Measurements from ENCODE around the gene NEB.
"Not testable (repeated sequence)": the region's sequence is repeated elsewhere in the genome, so short reads cannot be mapped to it uniquely, and the experiment has no call there.

Gene NEB

DNA sequence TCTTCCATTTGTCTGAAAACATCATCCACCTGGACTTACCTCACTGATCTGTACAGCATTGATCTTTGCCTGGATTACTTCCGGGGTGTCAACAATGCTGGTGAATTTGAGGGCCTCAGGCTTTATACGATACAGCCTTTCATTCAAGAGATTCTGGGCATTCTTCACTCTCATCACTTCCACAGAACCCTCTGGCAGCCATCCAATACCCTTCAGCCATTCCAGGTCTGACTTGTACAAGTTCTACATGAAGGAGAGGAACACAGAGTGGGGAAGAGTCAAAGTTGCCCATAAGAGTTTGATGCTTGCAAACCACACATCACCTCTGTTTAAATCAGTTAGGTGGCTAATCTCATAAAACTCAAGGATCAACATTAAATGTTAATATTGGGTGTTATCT is 130.7 kb downstream of the NEB start:
- not testable (repeated sequence) for DNase-seq

DNA sequence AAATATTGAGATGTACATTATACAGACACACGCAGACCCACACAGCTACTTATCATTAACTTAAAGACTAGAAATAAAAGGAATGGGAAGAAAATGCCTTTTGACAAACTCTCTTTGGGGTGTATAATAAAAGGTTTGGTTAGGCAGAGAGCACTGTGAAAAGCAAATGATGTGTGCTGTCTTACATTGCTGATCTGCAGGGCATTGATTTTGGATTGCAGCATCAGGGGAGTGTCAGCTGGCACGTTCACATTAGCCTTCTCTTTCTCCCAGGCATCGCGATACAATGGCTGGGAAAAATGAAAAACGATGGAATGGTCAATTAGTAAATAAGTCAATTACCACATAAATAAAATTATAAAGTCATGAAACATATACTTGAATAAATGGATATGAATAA is 131.9 kb downstream of the NEB start:
- DNase-seq = not testable (repeated sequence)

DNA sequence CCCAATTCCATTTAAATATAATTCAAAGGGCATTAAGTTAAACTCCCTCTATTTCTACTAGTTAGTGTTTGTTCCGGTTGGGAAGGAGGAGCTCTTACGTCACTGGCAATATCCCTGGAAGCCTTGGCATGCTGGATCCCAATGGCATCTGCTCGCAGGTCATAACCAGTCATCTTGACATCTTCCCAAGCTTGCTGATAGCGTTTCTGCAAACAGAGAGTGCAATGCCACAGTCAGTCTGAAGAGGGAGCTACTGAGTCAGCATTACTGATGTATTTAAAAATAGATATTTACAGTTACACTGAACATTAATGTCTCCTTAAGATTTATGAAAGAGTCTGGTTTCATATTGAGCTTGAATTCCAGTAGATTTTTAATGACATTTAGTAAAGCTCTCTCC is 132.5 kb downstream of the NEB start:
- DNase-seq = not testable (repeated sequence)

DNA sequence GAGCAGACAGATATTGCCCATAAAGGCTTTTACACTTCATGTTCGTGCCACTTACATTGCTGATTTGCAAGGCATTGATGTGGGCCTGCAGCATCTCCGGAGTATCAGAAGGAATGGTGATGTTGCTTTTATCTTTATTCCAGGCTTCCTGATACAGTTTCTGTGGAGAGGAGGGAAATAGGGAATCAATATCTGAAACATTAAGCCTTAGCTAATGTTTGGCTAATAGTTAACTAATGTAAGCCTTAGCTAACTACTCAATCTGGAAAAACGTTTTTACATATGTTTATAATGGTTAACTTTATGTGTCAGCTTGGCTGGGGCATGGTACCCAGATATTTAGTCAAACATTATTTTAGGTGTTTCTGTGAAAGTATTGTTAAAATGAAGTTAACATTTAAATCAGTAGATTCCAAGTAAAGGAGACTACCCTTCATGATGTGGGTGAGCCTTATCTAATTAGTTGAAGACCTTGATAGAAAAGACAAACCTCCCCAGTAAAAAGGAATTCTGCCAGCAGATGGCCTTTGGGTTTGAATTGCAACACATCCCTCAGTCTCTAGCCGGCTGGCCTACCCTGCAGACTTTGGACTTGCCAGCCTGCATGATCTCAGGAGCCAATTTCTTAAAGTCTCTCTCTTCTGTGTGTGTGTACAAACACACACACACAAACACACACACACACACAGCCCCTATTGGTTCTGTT is 137.2 kb downstream of the NEB start:
- not testable (repeated sequence) for DNase-seq

DNA sequence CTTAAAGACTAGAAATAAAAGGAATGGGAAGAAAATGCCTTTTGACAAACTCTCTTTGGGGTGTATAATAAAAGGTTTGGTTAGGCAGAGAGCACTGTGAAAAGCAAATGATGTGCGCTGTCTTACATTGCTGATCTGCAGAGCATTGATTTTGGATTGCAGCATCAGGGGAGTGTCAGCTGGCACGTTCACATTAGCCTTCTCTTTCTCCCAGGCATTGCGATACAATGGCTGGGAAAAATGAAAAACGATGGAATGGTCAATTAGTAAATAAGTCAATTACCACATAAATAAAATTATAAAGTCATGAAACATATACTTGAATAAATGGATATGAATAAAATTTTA is 142.4 kb downstream of the NEB start:
- not testable (repeated sequence) for DNase-seq

DNA sequence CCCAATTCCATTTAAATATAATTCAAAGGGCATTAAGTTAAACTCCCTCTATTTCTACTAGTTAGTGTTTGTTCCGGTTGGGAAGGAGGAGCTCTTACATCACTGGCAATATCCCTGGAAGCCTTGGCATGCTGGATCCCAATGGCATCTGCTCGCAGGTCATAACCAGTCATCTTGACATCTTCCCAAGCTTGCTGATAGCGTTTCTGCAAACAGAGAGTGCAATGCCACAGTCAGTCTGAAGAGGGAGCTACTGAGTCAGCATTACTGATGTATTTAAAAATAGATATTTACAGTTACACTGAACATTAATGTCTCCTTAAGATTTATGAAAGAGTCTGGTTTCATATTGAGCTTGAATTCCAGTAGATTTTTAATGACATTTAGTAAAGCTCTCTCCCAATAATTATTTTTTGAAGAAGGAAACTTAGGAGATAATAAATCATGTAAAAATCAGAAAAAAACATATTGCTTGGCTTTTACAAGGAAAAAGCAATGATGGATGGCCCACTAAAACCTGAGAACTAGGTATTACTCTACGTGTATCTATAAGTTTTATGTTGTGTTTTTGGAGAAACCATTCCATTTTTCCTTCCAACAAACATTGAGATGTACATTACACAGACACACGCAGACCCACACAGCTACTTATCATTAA is 142.9 kb downstream of the NEB start:
- not testable (repeated sequence) for DNase-seq

DNA sequence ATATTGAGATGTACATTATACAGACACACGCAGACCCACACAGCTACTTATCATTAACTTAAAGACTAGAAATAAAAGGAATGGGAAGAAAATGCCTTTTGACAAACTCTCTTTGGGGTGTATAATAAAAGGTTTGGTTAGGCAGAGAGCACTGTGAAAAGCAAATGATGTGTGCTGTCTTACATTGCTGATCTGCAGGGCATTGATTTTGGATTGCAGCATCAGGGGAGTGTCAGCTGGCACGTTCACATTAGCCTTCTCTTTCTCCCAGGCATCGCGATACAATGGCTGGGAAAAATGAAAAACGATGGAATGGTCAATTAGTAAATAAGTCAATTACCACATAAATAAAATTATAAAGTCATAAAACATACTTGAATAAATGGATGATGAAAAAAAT is 153.0 kb downstream of the NEB start:
- DNase-seq = not testable (repeated sequence)

DNA sequence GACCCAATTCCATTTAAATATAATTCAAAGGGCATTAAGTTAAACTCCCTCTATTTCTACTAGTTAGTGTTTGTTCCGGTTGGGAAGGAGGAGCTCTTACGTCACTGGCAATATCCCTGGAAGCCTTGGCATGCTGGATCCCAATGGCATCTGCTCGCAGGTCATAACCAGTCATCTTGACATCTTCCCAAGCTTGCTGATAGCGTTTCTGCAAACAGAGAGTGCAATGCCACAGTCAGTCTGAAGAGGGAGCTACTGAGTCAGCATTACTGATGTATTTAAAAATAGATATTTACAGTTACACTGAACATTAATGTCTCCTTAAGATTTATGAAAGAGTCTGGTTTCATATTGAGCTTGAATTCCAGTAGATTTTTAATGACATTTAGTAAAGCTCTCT is 153.6 kb downstream of the NEB start:
- not testable (repeated sequence) for DNase-seq

DNA sequence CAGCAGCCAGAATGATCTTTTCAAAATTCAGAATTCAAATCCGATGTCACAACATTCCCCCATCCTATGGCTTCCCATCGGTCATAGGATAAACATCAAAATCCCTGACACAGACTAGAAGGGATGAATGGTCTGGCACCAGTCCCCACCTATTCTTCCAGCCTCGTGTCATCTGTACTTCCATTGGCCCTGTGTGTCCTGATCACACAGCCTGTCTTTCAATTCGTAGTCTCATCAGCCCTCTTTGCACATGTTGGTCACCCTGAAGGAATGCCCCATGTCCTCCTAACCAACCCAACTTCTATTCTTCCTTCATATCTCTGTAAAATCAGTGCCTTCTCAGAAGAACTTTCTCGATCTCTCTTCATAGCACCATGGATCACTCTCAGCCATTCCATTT is 157.2 kb downstream of the NEB start:
- DNase-seq = no peak

DNA sequence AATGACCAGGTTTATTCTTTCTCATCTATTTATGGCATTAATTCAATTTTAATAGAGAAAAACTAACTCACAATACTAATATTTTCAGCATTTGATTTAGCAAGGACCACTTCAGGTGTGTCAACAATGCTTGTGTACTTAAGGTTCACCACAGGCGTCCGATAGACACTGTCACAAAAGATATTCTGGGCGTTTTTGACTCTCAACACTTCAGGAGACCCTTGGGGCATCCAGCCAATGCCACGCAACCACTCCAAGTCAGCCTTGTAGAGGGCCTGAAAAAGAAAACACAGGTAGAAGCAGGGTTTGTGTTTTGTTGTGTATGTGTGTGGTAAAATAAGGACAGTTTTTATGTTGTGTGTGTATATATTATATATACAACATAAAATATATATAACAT is 158.2 kb downstream of the NEB start:
- DNase-seq = no peak

DNA sequence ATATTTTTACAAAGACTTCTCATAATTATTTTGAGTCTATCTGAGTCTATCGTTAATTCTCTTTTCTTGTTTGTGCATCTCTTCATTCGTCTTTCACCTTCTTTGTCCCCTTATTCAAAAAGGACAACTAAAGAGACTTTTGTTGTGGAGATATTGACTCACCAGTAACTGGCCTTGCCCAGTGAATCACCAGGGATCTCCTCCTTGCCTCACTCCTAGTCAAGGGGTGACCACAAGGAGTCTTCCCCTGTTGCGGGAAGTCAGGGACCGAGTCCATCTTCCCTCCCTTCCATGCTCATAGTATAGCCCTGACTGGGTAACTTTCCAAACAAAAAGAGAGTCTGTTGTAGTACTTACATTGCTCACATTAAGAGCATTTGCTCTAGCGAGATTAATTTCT is 158.9 kb downstream of the NEB start:
- DNase-seq = no peak

DNA sequence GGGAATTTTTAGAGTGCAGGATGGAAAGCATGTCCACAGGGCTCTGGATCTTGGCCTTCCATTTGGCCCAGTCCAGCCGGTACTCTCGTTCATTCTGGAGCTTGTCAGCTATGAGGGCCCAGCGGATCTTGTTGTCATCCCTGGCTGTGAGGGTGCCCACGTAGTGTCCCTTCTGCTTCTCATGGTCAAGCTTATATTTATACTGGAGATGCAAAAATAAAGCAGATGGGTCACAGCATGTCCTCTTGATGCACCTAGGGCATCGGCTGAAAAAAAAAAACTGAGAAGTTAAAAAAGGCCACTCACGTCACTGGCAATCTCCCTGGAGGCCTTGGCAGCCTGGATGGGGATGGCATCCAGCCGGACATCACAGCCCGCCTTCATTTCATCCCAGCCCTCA is 164.1 kb downstream of the NEB start:
- no peak for DNase-seq

DNA sequence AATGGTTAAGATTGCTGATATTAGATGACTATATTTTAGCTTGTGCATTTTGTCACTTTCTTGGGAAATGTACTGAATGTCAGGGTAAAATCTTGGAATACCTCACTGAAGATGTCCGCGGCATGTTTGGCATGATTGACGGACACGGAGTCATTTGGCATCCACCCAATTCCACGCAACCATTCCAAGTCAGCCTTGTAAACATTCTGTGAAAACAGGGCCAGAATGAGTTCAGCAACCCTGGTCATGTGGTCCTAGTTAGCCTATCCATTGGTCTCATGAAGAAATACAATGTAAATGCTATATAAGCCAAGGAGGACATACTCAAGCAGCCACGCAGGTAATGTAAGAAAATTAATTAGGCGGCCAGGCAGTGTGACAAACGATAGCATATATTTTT is 165.1 kb downstream of the NEB start:
- no peak for DNase-seq

DNA sequence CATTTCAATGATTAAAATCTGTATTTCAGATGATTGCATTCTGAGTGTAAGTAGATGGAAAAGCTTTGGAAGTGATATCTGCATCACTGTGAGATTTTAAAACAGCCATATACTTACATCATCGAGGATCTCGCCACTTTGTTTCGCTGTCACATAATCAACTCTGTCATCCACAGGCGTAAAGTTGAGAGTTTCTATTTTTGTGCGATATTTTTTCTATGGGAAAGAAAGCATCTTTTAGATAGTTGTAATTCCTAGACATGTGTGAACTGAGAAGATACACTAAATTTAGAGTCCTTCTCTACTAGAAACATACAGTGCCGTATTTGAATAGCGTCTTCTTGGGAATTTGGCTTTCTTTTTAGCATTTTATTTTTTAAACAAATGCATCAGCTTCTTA is 165.8 kb downstream of the NEB start:
- no peak for DNase-seq

DNA sequence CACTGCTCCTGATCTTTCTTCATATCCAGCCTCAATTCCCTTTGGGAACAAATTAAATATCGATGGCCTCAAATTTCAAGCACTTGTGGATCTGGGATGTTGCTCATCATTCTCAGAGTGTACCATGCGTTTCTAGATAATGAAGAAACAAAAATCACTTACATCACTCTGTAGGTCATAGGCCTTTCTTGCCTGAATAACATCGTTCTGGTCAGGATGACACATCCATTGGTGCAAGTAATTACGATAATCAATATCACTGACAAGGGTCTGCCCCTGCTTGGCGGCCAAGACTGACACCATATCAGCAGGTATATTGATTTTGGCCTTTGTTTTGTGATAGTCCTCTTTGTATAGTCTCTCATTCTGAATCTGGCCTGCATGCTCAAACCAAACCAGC is 167.3 kb downstream of the NEB start:
- DNase-seq = no peak

DNA sequence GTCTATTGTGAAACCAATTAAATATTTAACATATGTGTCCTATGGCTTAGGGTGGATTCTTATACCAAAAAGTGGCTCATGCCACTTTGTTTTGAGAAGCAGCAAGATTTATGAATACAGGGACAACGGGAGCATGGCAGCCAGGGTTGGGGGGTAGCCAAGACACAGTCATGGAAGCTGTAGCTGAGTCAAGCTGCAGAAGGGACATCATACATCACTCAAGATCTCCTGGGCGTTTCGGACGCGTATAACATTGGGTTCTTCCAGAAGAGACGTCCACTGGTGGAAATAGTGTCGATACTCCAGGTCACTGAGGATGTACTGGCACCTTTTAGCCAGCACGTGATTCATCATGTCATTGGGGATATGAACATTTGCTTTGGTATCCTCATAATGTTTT is 171.9 kb downstream of the NEB start:
- DNase-seq = no peak

DNA sequence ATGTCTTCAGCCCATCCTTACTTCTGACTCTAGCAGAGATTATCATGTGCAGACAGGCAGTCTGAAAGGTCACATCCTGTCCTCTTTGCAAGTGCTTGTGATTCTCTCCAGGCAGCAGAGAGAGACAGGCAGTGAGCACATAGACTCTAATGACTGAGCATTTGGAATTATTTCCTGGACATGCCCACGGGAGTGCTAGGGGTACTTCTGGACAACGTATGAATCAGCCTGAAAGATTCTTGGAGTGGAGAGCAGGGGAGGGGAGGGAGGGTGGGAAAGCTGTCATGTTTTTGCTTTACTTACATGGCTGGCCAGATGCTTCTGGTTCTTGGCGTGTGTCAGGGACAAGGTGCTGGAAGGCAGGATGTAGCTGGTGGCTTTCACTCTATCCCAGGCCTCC is 174.0 kb downstream of the NEB start:
- DNase-seq = no peak

DNA sequence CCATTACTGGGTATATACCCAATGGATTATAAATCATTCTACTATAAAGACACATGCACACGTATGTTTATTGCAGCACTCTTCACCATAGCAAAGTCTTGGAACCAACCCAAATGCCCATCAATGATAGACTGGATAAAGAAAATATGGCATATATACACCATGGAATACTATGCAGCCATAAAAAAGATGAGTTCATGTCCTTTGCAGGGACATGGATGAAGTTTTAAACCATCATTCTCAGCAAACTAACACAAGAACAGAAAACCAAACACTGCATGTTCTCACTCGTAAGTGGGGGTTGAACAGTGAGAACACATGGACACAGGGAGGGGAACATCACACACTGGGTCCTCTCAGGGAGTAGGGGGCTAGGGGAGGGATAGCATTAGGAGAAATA is 174.8 kb downstream of the NEB start:
- DNase-seq = not testable (repeated sequence)

DNA sequence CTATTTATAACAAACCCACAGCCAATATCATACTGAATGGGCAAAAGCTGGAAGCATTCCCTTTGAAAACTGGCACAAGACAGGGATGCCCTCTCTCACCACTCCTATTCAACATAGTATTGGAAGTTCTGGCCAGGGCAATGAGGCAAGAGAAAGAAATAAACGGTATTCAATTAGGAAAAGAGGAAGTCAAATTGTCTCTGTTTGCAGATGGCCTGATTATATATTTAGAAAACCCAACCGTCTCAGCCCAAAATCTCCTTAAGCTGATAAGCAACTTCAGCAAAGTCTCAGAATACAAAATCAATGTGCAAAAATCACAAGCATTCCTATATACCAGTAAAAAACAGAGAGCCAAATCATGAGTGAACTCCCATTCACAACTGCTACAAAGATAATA is 176.4 kb downstream of the NEB start:
- DNase-seq = not testable (repeated sequence)

DNA sequence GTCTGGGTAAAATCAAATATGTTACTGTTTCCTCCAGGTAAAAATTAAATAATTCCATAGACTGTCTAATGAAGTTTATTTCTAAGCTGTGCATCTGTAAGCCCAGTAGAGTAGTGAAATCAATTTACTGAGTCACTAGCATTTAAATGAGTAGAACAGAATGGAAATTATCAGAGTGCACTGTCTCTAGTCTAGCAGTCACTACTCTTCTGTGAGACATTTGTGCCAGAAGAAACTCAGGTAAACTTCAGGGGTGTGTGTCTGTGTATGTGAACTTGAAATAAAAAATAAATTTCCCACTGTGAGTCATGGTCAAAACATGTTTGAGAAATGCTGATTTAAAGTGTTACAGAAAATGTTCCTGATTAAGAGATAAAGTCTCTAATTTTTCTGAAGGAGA is 178.2 kb downstream of the NEB start:
- no peak for DNase-seq

DNA sequence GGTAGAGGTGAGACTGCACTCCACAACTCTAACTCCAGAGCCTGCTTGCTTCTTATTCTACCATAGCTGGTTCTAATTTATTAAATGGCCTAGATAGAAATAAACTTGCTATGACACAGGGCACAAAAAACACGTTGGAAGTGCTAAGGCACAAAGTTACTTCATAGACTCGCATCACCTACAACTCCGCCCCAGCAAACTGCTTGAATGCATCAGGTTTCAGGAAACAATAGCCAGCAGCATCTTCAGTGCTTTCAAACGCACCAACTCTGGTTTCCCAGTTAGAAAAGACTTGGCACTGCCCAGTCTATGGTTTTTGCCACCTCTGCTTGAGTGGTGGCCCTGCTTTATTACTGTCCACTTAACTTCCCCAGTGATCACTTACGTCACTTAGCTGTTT is 182.0 kb downstream of the NEB start:
- DNase-seq = no peak

DNA sequence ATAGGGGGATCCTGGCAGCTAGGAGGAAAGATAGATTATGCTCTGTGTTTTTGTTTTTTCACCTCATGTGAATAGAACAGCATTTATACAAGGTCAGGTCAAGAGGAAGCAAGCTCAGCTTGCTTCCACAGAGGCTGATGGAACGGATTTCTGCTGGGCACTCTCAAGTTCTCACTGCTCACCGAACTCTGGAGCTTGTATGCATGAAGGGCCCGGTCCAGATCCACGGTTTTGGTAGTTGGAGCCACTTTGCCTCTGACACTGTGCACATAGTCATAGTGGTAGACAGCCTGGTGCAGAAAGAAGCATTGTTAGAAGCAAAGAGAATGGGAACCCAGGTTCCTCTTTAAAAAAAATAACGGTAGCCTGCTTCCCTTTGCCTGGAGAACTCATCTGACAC is 182.7 kb downstream of the NEB start:
- no peak for DNase-seq

DNA sequence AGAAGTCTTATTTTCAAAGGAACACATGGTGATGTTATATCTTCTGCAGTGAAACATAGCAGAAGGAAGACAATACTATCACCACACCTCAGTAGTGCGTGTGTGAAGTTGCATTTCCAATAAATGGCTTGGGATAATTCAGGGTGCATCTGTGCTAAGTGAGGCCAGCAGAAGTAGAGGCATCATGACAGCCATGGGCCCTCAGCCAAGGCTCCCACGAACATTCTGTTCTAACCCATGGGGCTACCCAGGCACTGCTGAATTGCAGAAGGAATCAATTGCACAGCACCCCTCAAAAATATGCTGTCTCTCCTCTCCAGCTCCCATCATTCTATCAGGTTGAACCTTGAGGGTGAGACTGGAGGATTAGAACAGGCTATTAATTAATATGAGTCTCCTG is 185.1 kb downstream of the NEB start:
- no peak for DNase-seq

DNA sequence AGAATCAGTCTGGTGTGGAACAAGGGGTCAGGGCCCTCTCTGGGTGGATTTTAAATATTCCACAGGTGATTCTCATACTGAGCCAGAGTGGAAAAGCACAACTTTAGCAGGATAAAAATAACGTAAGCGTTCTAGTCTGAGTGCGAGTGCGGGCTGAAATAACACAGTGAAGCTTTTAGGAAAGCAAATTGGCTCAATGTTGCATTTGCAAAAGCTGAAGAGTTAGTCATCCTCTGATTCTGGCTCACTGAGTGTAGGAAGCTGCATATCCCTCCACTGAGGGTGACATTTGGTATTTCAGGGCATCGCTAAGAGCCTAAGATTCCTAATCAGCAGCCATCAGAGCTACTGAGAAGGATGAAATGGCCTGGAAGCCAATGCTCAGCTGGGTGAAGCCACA is 189.8 kb downstream of the NEB start:
- DNase-seq = no peak

DNA sequence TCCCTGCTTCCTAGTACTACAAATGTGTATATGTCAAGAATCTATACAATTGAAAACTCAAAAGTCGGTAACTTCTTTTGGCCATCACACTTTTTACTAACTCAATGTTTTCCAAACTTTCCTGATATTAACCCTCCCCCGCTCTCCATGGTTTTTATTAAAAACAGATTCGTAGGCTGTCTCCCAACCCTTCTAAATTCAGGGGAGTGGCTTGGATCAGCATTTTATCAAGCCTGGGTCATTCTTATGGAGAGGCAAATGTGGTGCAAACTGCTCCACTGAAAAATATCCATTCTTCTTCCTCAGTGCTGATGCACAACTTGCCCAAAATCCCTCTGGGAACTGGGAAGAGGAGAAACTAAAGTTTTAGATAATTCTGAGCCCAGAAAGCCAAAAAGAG is 190.4 kb downstream of the NEB start:
- no peak for DNase-seq

All from activated CD4-positive, alpha-beta T cell treated with anti-CD3 and anti-CD28 coated beads, Interleukin-2, amount 50 U/mL, for 4 hours (primary cell).